Skeletal muscle satellite cell (primary cell): ENCODE data around the gene CDH23.

Experiments used
- H3K27me3 ChIP-seq: 2 replicates; pipeline ENCODE4 v1.7.0; 2013; ENCODE audit warnings: low read length; ENCODE audit not compliant: control insufficient read depth, insufficient read depth
- H3K36me3 ChIP-seq: 2 replicates; pipeline ENCODE4 v1.7.0; 2013; ENCODE audit warnings: mild to moderate bottlenecking, control low read depth, low read length; ENCODE audit not compliant: insufficient read depth
- H3K4me1 ChIP-seq: 2 replicates; pipeline ENCODE4 v1.7.0; 2013; ENCODE audit warnings: low read length; ENCODE audit not compliant: control insufficient read depth, insufficient read depth
- H3K4me2 ChIP-seq: 2 replicates; pipeline ENCODE4 v1.7.0; 2013; ENCODE audit warnings: mild to moderate bottlenecking, low read length
- H3K4me3 ChIP-seq: 2 replicates; pipeline ENCODE4 v1.7.0; 2013; ENCODE audit warnings: low read length
- H3K9ac ChIP-seq: 2 replicates; pipeline ENCODE4 v1.7.0; 2013; ENCODE audit warnings: mild to moderate bottlenecking, low read depth, low read length, moderate library complexity
- H3K9me3 ChIP-seq: replicated peaks from 2 replicates; pipeline ENCODE4 v1.7.0; 2013; ENCODE audit warnings: mild to moderate bottlenecking, control low read depth, low read length

The CDH23 gene

DNA sequence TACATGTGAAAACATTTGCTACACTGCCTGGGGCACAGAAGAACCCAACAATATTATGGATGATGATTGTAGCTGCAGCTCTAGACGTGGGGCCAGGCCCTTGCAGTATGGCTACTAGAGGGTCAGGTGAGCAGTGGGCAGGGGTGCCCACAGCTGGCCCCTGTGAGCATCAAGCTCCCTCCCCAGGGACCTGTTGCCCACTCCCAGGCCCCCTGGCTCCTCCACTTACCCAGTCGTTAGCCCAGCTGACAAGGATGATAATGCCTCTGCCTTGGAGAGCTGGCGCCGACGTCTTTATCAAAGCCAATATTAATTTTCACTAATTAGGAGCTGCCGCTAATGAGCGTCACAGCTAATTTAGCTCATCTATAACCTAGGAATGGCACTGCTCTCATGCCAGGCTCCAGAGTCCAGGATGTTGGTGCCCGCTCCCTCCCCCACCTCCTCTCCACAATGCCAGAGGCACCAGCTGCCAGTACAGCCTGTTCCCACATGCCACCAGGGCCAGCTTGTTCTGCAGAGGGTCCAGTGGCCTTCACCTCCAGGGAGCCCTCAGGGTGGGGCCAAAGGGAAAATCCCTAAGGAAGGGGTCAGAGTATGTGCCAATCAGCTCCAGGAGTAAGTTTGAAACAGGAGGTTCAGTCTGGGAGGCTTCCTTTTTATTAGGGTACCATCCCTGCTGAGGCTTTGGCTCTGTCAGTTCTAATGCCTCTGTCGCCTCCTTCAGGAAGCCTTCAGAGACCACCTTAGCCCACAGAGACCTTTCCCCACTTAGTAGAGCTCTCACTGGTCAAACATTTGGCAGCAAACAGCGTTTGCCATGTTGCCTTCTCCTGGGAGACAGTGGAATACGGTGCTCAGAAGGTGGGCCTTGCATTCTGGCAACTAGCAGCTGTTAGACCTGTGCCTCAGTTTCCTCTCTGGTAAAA is 77.2 kb downstream of the CDH23 start:
- H3K4me3 ChIP-seq = no peak overlapping the region
- H3K27me3 ChIP-seq = peaks cover 86% of the 10 kb centered on the region
- H3K9ac ChIP-seq = no peak overlapping the region
- no peak overlapping the region for H3K4me2 ChIP-seq
- H3K4me1 ChIP-seq = no peaks in the 10 kb centered on the region
- no peaks in the 10 kb centered on the region for H3K36me3 ChIP-seq
- H3K9me3 ChIP-seq = no peaks in the 10 kb centered on the region

DNA sequence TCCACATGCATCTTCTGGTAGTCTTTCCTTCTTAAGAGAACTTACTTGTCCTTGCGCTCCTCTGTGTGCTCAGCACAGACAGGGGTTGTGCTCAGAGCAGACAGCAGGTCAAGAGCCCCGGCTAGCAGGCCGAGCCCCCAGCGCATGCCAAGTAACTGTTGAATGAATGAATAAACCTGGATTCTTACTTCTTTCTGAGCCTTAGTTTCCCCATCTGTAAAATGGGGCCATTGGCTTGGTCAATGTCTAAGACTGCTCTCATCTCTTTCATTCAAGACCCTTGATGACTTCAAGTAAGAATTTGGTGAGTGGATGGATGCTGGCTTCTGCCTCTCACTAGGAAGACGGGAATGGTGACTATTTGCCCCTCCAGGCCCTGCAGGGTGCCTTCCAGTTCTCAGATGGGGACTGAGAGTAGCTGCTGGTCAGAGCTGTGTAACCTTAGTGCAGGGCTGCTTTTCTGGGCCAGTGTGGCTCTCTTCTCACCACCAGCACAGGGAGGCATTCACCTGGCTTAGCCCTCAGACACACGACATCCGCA is 78.1 kb downstream of the CDH23 start:
- Histone ChIP-seq H3K36me3 (no peaks in the 10 kb centered on the region), H3K4me3 (no peak overlapping the region), H3K9ac (no peak overlapping the region), H3K4me2 (no peak overlapping the region), H3K27me3 (peaks cover 90% of the 10 kb centered on the region), H3K4me1 (no peaks in the 10 kb centered on the region), H3K9me3 (no peaks in the 10 kb centered on the region)

DNA sequence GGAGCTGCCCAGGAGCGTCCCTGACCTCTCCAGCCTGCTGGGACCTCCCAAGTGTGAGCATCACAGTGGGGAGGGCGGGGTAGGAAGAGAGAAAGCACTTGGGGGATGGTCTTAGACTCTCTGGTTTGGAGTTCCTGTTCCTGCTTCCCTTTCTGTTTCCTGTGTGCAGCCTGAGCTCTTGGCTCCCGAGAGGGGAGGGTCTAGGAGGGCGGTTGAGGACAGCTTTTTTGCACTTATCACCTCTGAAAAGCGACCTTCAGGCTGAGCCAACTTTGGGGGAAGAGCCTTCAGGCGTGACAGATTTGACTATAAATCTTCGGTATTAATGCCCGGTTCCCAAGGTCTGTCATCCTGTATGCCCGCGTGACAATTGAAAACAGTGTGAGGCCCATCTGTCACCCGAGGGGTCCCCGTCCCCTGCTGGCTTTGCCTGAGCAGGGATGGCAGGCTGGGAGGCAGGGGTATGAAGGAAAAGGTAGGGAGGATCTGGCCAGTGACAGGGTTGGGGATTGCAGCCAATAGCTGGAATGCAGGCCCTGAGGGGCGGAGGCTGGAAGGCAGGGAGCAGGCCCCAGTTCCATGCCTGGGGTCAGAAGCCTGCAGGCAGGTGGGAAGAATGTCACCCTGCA is 78.6 kb downstream of the CDH23 start:
- H3K36me3 ChIP-seq = no peaks in the 10 kb centered on the region
- H3K9ac ChIP-seq = no peak overlapping the region
- no peaks in the 10 kb centered on the region for H3K9me3 ChIP-seq
- H3K4me2 ChIP-seq = no peak overlapping the region
- H3K27me3 ChIP-seq = peaks cover 96% of the 10 kb centered on the region
- no peaks in the 10 kb centered on the region for H3K4me1 ChIP-seq
- H3K4me3 ChIP-seq = no peak overlapping the region

DNA sequence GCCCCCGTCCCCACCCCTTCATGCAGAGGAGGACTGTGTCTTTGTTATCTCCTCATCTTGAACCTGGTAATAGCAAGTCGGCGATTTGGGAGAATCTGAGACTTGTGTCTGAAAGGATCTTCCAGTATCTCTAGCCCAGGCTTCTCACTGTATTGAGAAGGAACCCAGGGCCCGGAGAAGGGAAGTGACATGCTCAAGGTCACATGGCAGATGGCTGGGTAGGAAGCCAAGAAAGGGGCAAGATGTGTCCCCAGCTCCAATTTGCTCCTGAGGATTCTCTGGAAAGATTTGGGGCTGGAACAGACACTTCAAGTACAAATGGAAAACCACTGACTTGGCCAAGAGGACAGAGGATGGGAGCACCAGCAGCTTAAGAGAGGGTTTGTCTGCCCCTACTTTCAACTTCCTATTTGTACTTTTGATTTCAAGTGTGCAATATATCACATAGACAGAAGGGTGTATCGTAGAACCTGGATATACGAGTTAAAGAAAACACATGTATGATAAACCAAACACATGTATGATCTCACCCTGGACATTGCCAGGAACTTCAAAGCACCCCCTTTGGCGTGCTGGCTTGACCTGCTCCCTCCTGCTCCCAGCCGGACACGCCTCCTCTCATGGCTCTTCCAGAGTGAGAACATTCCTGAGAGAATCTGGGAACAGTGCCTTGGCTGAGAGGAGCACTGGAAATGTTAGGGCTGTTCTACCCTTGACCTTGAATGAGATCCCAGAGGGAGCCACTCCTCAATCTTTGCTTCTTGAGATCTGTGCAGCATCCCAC is 79.7 kb downstream of the CDH23 start:
- H3K9me3 ChIP-seq = no peaks in the 10 kb centered on the region
- peaks cover 98% of the 10 kb centered on the region for H3K27me3 ChIP-seq
- H3K4me1 ChIP-seq = no peaks in the 10 kb centered on the region
- no peak overlapping the region for H3K4me3 ChIP-seq
- H3K4me2 ChIP-seq = no peak overlapping the region
- H3K36me3 ChIP-seq = no peaks in the 10 kb centered on the region
- H3K9ac ChIP-seq = no peak overlapping the region

DNA sequence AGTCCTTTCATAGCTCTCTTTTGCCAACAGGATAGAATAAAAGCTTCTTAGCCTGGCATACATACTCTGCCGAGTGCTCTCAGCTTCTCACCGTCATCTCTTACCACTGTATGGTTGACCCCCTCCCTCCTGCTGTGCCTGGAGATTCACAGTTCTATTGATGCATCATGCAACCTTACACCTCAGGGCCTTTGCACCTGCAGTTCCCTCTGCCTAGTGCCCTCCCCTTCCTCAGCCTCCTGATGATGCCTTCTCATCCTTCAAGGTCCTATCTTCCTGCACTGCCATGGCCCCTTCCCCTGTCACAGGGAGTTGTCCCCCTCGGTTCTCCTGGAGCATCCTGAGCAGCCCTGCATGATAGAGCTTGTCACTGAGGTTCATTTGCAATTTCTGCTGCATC is 81.5 kb downstream of the CDH23 start:
- Histone ChIP-seq H3K9me3 (no peaks in the 10 kb centered on the region), H3K36me3 (no peaks in the 10 kb centered on the region), H3K27me3 (peaks cover 85% of the 10 kb centered on the region), H3K9ac (no peak overlapping the region), H3K4me3 (no peak overlapping the region), H3K4me2 (no peak overlapping the region), H3K4me1 (no peaks in the 10 kb centered on the region)

DNA sequence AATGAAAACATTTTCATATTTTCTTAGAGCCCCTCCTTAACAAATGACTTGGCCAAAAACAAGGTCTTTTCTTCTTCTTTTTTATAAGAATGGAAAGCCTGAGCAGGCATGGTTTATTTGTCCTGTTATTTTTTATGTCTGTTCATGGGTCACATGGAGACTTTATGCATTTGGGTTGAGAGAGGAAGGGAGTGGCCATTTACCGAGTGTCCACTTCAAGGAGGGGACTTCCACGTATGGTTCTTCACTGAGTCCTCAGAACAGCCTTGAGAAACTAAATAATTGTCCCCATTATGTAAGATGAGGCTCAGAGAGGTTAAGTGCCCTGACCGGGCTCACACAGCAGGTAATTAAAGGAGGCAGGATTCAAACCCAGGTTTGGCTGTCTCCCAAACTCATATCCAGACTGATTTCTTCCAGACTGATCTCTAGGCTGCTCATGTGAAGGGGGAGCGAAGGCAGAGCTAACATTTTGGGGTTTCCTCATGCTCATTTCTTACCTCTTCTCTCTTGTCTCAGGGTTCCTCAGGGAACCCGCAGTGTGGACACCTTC is 82.2 kb downstream of the CDH23 start:
- Histone ChIP-seq H3K27me3 (peaks cover 85% of the 10 kb centered on the region), H3K36me3 (no peaks in the 10 kb centered on the region), H3K9me3 (no peaks in the 10 kb centered on the region), H3K9ac (no peak overlapping the region), H3K4me2 (no peak overlapping the region), H3K4me3 (no peak overlapping the region), H3K4me1 (no peaks in the 10 kb centered on the region)

DNA sequence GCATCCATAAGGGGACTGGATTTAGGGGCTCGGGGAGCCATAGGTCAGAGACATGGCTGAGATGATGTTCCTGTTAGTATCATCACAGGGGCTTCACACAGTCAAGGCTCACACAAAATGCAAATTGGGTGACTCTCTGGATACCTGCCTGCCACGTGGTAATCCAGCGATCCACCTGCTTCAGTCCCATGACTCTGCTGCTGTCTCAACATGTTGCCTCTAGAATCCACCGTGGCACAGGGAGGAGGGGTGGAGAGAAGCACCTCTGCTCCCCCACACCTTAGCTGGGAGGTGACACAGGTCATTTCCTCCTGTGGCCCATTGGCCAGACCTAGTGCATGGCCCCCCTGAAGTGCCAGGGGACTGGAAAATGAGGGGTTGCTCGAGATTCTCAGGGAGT is 83.1 kb downstream of the CDH23 start:
- Histone ChIP-seq H3K27me3 (peaks cover 83% of the 10 kb centered on the region), H3K9ac (no peak overlapping the region), H3K4me2 (no peak overlapping the region), H3K4me1 (no peaks in the 10 kb centered on the region), H3K9me3 (no peaks in the 10 kb centered on the region), H3K4me3 (no peak overlapping the region), H3K36me3 (no peaks in the 10 kb centered on the region)

DNA sequence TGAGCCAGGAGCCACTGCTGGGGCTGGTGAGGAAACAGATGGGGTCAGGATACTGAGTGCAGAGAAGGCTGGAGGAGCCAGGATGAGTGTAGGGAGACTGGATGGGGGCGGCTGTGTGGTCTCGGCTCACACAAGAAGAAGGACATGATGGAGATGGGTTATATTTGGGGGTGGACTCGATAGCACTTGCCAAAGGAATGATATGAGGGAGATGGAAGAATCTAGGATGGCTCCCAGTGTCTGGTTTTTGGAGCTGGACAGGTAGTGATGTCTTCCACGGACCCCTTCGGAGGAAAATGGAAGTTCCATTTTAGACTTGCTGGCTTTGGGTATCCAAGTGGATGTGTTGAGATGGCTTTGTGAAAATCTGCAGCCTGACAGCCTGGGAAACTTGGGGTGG is 83.9 kb downstream of the CDH23 start:
- H3K9me3 ChIP-seq = no peaks in the 10 kb centered on the region
- H3K9ac ChIP-seq = no peak overlapping the region
- no peaks in the 10 kb centered on the region for H3K36me3 ChIP-seq
- H3K4me2 ChIP-seq = no peak overlapping the region
- no peaks in the 10 kb centered on the region for H3K4me1 ChIP-seq
- H3K4me3 ChIP-seq = no peak overlapping the region
- peaks cover 75% of the 10 kb centered on the region for H3K27me3 ChIP-seq

DNA sequence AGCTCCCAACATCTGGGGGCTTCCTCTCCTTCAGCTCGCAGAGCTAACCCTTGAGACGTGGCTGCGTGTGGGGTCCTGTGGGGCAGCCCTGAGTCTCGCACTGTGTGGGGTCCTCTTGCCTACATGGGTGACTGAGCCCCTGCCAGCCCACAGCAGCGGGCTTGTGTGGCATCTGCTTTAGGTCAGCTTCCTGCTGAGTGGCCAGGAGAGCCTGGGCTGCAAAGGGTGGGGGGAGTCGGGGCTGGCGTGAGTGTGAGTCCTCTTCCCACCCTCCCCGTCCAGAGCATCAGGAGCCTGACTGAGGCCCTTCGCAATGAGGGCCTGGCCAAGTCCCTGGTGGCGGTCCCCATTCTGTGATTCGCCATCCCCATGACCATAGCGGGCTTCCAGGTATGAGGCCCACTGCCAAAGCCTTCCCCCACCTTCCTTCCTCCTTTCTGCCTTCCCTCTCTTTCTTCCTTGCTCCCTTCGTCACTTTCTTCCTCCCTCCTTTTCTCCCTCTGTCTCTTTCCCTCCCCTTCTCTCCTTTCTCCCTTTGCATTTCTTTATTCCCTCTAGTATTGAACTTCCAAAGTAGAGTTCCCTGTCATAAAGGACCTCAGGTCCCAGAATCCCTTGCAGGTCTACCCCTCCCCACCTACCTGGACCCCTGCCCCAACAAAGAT is 85.2 kb downstream of the CDH23 start:
- H3K36me3 ChIP-seq = no peaks in the 10 kb centered on the region
- no peak overlapping the region for H3K9ac ChIP-seq
- H3K27me3 ChIP-seq = peaks cover 62% of the 10 kb centered on the region
- H3K4me3 ChIP-seq = no peak overlapping the region
- no peak overlapping the region for H3K4me2 ChIP-seq
- no peaks in the 10 kb centered on the region for H3K4me1 ChIP-seq
- no peaks in the 10 kb centered on the region for H3K9me3 ChIP-seq

DNA sequence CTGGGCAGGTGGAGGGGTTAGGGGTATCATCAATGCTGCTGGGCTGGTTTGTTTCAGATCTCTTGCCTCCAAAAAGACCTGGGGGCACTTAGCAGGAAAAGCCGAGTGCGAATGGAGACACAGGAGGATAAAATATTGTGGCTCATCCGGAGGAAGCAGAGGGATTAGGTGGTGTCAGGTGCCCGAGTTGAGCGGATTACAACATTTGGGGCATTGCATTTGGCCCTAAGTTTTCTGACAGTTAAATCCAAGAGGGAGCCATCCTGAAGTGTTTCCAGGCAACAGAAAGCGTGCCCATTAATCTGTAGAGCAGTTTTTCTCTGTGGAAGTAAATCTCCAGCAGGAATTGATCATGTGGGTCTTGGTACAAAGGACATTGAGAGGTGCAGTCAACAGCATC is 85.9 kb downstream of the CDH23 start:
- Histone ChIP-seq H3K4me2 (no peak overlapping the region), H3K4me1 (no peaks in the 10 kb centered on the region), H3K4me3 (no peak overlapping the region), H3K27me3 (peaks cover 56% of the 10 kb centered on the region), H3K9me3 (no peaks in the 10 kb centered on the region), H3K9ac (no peak overlapping the region), H3K36me3 (no peaks in the 10 kb centered on the region)

DNA sequence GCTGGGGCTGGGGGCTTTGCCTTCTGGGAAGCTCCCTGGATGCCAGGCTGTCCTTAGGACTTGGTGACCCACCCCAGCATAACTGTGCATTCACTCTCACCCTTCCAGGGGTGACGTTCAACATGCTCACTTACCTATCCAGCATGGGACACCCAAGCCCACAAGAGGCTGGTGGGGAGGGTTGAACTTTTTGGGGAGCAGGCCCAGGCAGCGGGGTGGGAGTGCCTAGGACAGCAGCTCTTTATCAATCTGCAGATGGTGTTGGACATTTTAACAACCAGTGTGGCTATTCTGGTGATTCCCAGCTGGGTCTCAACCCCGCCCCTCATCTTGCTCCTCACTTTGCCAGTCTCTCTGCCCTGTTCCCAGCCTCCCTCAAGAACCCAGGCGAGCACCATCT is 86.4 kb downstream of the CDH23 start:
- Histone ChIP-seq H3K27me3 (peaks cover 55% of the 10 kb centered on the region), H3K9ac (no peak overlapping the region), H3K36me3 (no peaks in the 10 kb centered on the region), H3K4me2 (no peak overlapping the region), H3K4me1 (no peaks in the 10 kb centered on the region), H3K4me3 (no peak overlapping the region), H3K9me3 (no peaks in the 10 kb centered on the region)
